ENCODE measurements around the gene PALD1. TPM values are rescaled to one million over a fixed set of nuclear protein-coding genes. Genes with fewer than 3 reads are reported as not detected.
"Not testable (repeated sequence)": the region's sequence is repeated elsewhere in the genome, so short reads cannot be mapped to it uniquely, and the experiment has no call there.

Gene PALD1
- total RNA-seq, 2 donors from 2014 or later, result 6.7 to 7.4 TPM

DNA sequence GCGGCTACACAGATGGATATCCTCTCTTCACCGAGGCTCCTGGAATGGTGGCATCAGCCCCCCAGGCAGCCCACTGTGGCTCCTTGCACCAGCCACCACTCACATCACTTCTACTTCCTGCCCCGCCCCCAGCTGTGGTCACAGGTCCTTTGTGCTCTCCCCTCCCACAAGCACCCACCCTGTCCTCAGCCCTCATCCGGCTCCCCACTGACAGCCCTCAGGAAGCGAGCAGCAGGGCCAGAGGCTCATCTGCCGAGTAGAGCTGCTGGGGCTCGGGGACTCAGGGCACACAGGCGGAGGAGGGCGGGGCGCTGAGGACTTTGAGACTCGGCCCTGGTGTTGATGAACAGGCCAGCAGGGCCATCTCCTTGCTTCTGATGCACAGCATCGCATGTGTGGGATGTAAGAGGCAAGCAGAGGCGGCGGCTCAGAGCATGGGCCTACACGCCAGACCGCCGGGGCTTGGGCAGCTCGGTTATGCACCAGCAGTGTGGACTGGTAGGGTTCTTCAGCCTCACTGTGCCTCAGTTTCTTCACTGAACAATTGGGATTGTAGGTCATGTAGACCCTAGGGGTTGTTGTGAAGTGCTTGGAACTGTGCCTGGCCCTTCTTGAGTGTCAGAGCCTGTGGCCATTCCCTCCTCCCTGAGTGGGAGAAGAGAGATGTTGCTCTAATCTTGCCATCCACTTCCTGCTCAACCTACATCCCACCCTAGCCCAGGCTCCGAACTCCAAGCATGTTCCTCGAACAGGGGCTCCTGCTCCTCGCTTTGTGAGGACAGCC lies 124.3 kb downstream of the PALD1 start, which contains the start of gene PRF1:
TSS of gene PRF1 (minus strand) at position 77 of the 784 bp plus-strand sequence. CDS start 1,839 bp downstream, outside the sequence.
- intact Hi-C loops (cut with DNase I), result no loop called here
- DNase-seq (ENCODE audit: low spot score), result no peak

DNA sequence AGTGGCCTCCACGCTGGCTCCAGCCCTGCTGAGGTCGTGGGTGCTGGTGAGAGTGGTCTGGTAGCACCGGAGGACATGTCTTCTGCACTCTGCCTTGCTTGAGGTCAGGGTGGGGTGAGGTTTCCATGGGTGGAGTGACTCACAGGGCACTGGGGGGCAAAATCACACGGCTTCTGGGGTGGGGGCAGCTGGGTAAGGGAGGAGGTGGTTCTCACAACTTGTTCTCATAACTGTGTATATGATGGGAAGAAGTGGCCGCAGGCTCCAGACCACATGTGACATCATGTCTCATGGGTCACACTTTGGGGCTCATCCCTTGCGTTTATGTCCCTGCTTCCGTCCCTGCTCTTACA lies 124.9 kb downstream of the PALD1 start:
- no peak for DNase-seq (ENCODE audit: low spot score)
- intact Hi-C loops (cut with DNase I), result no loop called here

DNA sequence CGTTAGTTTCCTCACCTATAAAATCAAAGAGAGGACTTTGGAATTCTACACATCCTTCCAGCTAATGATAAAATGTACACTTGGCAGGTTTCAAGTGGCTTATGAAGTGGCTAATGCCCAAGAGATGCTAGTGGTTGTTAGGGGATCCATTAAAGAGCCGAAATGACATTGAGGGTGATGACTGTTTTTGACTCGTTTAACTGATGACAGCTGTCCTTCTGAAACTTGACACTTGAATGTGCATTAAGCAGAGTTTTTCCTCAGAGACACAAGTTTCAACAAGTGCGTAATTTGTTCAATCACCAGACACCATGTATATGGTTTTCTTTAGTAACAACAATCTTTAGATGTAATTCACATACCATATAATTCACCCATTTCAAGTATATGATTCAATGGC lies 125.5 kb downstream of the PALD1 start:
- intact Hi-C loops (cut with DNase I), result no loop called here
- DNase-seq (ENCODE audit: low spot score), result no peak

DNA sequence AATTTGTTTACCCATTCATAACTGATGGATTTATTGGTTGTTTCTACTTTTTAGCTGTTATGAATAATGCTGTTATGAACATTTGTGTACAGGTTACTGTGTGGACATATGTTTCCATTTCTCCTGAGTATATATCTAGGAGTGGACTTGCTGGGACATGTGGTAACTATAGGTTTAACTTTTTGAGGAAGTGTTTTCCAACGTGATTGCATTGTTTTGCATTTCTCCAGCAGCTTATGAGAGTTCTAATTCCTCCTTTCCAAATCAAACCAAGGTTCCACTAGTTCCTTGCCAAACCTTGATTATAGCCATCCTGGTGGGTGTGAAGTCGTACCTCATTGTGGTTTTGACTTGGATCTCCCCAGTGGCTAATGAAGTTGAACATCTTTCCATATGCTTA lies 126.6 kb downstream of the PALD1 start:
- intact Hi-C loops (cut with DNase I), result no loop called here
- no peak for DNase-seq (ENCODE audit: low spot score)

DNA sequence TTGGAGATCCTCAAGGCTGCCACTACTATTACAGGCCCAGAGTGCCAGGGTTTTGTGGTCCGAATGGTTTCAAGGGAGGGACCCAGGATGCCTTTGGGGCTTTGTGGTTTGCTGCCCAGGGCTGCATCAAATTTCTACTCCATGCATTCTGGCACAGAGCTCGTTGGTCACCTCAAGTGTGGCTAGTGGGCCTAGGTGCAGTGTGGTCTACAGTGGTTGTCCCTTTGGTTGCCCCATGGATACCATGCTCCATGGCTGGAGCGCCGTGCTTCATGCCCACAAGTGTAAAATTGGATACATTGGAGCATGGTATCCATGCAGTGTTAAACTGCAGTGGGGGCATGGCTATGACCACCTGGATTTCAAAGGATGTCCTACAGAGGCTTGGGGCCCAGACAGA lies 129.4 kb downstream of the PALD1 start:
- intact Hi-C loops (cut with DNase I), result no loop called here
- no peak for DNase-seq (ENCODE audit: low spot score)

DNA sequence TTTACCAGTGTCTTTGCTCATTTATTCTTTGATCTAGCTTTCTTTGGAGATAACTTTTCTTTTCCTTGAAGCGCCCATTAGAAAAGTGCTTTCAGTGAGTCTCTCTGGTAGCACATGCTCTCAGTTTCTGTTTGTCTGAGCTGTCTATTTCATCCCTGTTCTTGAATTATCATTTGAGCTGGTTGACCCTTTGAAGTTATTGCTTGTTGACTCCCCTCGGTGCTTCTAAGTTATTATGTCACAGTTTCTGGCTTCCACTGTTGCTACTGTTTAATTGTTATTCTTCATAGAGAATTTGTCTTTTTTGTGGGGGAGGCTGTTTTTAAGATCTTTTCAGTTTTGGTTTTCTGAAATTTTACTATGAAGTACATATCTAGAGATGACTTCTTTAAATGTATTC lies 135.4 kb downstream of the PALD1 start:
- no peak for DNase-seq (ENCODE audit: low spot score)
- intact Hi-C loops (cut with DNase I), result no loop called here

DNA sequence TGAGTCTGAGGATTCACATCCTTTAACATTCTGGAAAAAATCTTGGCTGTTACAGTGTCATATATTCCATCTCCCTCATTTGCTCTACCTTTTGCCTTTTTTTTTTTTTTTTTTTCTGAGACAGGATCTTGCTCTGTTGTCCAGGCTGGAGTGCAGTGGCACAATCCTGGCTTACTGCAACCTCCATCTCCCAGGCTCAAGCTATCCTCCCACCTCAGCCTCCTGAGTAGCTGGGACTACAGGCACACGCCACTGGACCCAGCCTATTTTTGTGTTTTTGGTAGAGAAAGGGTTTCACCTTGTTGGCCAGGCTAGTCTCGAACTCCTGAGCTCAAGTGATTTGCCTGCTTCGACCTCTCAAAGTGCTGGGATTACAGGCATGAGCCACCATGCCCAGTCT lies 135.8 kb downstream of the PALD1 start:
- intact Hi-C loops (cut with DNase I); DNase-seq (ENCODE audit: low spot score): not testable (repeated sequence)

DNA sequence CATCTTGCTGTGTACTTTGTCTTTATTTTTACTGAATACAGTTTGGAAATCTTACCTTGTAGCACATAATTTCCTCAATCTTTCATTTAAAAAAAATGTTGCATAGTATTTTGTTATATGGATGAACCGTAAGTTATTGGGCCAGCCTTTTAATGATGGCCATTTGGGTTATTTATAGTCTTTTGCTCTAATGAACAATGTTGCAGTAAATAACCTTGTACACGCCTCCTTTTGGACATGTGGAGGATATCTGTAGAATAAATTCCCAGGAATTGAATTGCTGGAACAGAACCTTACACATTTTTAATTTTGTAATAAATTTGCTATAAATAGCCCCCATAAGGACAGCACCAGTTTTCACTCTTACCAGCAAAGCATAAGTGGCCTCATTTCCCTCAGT lies 136.6 kb downstream of the PALD1 start:
- no peak for DNase-seq (ENCODE audit: low spot score)
- intact Hi-C loops (cut with DNase I), result no loop called here

DNA sequence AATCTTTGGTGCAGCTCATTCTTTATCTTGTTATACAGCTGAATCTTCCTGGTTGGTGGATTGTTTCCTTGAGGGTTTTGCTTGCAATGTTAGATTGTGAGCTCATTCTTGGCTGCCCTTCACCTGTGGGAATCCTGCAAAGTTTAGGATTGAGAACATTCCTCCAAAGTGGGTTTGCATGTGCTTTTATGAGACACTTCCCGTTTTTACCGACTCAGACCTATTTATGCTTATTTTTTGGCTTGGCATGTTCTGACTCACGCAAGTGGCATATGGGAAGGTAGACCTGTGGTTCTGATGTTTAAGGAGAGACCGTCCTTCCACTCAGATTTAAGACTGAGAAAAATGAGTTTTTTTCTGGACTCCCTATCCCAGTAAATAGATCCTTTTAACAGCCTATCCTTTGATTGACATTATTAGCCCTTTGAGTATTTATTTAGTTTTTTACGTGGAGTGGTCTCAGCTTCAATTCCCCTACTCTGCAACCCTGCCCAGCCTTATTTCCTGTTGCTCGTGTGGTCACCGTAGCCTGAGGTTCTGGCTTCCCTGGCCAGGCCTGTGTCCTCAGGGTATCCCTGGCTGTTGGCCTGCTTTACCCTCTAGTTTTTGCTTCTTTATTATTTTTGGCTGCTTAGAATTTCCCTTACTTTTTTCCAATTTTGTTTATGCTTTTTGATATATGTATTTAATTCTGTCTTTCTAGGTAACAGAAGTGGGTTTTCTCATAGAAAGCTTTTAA lies 137.4 kb downstream of the PALD1 start:
- DNase-seq (ENCODE audit: low spot score), result no peak
- intact Hi-C loops (cut with DNase I), result no loop called here

DNA sequence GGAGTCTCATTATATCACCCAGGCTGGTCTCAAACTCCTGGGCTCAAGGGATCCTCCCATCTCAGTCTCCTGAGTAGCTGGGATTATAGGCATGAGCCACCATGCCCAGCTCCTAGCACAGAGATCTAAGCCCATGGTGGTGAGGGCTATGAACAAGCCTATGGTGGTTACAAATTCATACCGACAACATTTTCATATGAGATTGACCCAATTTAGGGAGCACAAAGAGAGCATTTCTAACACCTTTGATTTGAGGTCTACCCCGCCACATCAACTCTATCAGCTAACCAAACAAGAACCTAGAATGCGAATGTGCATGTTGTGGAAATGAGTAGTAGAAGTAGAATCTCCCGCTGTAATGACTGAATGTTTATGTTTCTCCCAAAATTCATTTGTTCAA lies 138.2 kb downstream of the PALD1 start:
- DNase-seq (ENCODE audit: low spot score), result no peak
- intact Hi-C loops (cut with DNase I), result no loop called here

Other genes with a start within 250 kb of the PALD1 start
- 10 to 100 TPM; 76.3 to 98.4 TPM for gene PPA1, start 245.3 kb upstream of the PALD1 start, total RNA-seq
- gene NPFFR1, start 194.8 kb upstream of the PALD1 start, total RNA-seq, result not detected
- gene LRRC20, start 96.1 kb upstream of the PALD1 start, total RNA-seq, result 1 to 10 TPM; 3.1 to 3.9 TPM
- gene EIF4EBP2, start 74.6 kb upstream of the PALD1 start, total RNA-seq, result 10 to 100 TPM; 50.1 to 55.5 TPM
- gene NODAL, start 37.1 kb upstream of the PALD1 start, total RNA-seq, result not detected
- 1 to 10 TPM; 4.6 to 5.2 TPM for gene PRF1, start 124.0 kb downstream of the PALD1 start, total RNA-seq
- 1 to 10 TPM in 1 of 2 donors, under 1 TPM in 1; 0.19 to 1.0 TPM for gene ADAMTS14, start 193.7 kb downstream of the PALD1 start, total RNA-seq